HL-60/S4 (cell line): ENCODE results near the gene NOL6.
"Not testable (repeated sequence)": the region's sequence is repeated elsewhere in the genome, so short reads cannot be mapped to it uniquely, and the experiment has no call there.

Source experiments
- in situ Hi-C: fragments of 300-500 bp; cut with MboI; formaldehyde crosslinking; loops from 2 replicates; pipeline ENCODE4 v1.14.3; 2022; ENCODE audit warnings: low sequenced_read_pairs

Gene NOL6

GRCh38 chr9:33435821-33436277, 37.9 kb downstream of the NOL6 start:
- in situ Hi-C loops = no loop called here

GRCh38 chr9:33434317-33435105, 39.2 kb downstream of the NOL6 start:
- in situ Hi-C loops = no loop called here

GRCh38 chr9:33433871-33434270, 39.9 kb downstream of the NOL6 start:
- in situ Hi-C loops = no loop called here

GRCh38 chr9:33431420-33431819, 42.3 kb downstream of the NOL6 start:
- in situ Hi-C loops = no loop called here

- in situ Hi-C loops = no loop called here
Measured at GRCh38 chr9:33430942-33431341, 42.8 kb downstream of the NOL6 start.

GRCh38 chr9:33429256-33429985, 44.3 kb downstream of the NOL6 start:
- in situ Hi-C loops = no loop called here

GRCh38 chr9:33426843-33427293, 46.9 kb downstream of the NOL6 start:
- in situ Hi-C loops = no loop called here

- in situ Hi-C loops = no loop called here
Measured at GRCh38 chr9:33425128-33425533, 48.6 kb downstream of the NOL6 start.

- in situ Hi-C loops = not testable (repeated sequence)
Measured at GRCh38 chr9:33424492-33424891, 49.2 kb downstream of the NOL6 start.

- in situ Hi-C loops = not testable (repeated sequence)
Measured at GRCh38 chr9:33424043-33424442, 49.7 kb downstream of the NOL6 start.

- in situ Hi-C loops = no loop called here
Measured at GRCh38 chr9:33419708-33420303, 53.9 kb downstream of the NOL6 start.

- in situ Hi-C loops = no loop called here
Measured at GRCh38 chr9:33418090-33418489, 55.6 kb downstream of the NOL6 start.

GRCh38 chr9:33416996-33417395, 56.7 kb downstream of the NOL6 start:
- in situ Hi-C loops = no loop called here

GRCh38 chr9:33415501-33416038, 58.2 kb downstream of the NOL6 start:
- in situ Hi-C loops = no loop called here

- in situ Hi-C loops = no loop called here
Measured at GRCh38 chr9:33414889-33415500, 58.7 kb downstream of the NOL6 start.

GRCh38 chr9:33414268-33414667, 59.5 kb downstream of the NOL6 start:
- in situ Hi-C loops = no loop called here
